IMR-90 (cell line): ENCODE measurements around the gene DKK3. TPM values are rescaled to one million over a fixed set of nuclear protein-coding genes. Genes with fewer than 3 reads are reported as not detected.

Source experiments
- ATAC-seq: fragments of 200-7000 bp; cut with Tn5 transposase; 2 replicates; pipeline ENCODE4 v1.9.1; 2020; ENCODE audit warnings: low read depth, mild to moderate bottlenecking, moderate library complexity
- BruUV-seq: library from RNA; stranded (reverse); fragments of 400-500 nt; replicated peaks from 2 replicates; lab custom pipeline; 2021; lab: Mats Ljungman, UMichigan
- CTCF ChIA-PET: fragments of 300-600 bp; formaldehyde crosslinking; extraction: SDS; loops from one replicate; lab custom pipeline; 2021; ENCODE audit warnings: antibody characterized with exemption; lab: Yijun Ruan, JAX
- POLR2A ChIA-PET: fragments of 300-600 bp; sonication (Branson Sonifier 250); formaldehyde crosslinking; loops from one replicate; lab custom pipeline; 2022; ENCODE audit warnings: antibody characterized with exemption; ENCODE audit not compliant: unreplicated experiment; lab: Charles Lee
- DNase-seq: peaks from one replicate; pipeline ENCODE4 v3.0.0; 2013
- H2AFZ ChIP-seq: replicated peaks from 2 replicates; pipeline ENCODE3; 2013; ENCODE audit warnings: low read length, mild to moderate bottlenecking; ENCODE audit not compliant: poor library complexity
- H2AK5ac ChIP-seq: 2 replicates; pipeline ENCODE4 v1.6.1; 2013; ENCODE audit warnings: low read depth, low read length, inconsistent platforms
- H2AK9ac ChIP-seq: replicated peaks from 2 replicates; pipeline ENCODE3; 2013; ENCODE audit warnings: mild to moderate bottlenecking, low read depth, low read length, moderate library complexity; ENCODE audit not compliant: poor library complexity
- H2BK120ac ChIP-seq: 2 replicates; pipeline ENCODE4 v1.6.1; 2013; ENCODE audit warnings: low read depth, low read length, inconsistent platforms
- H2BK15ac ChIP-seq: 3 replicates; pipeline ENCODE4 v1.6.1; 2013; ENCODE audit warnings: low read depth, low read length, inconsistent platforms
- H2BK20ac ChIP-seq: 2 replicates; pipeline ENCODE4 v1.6.1; 2013; ENCODE audit warnings: low read depth, mild to moderate bottlenecking, inconsistent platforms, low read length, moderate library complexity
- H2BK5ac ChIP-seq: 2 replicates; pipeline ENCODE4 v1.6.1; 2013; ENCODE audit warnings: mild to moderate bottlenecking, low read depth, low read length, inconsistent platforms; ENCODE audit not compliant: poor library complexity, severe bottlenecking
- H3K14ac ChIP-seq: replicated peaks from 2 replicates; pipeline ENCODE4 v1.6.1; 2013; ENCODE audit warnings: low read depth, low read length, inconsistent platforms
- H3K18ac ChIP-seq: 2 replicates; pipeline ENCODE4 v1.6.1; 2013; ENCODE audit warnings: low read depth, low read length, control low read depth
- H3K23ac ChIP-seq: 2 replicates; pipeline ENCODE4 v1.6.1; 2013; ENCODE audit warnings: low read depth, low read length, inconsistent platforms
- H3K27ac ChIP-seq: 2 replicates; pipeline ENCODE4 v1.5.1; 2013; ENCODE audit warnings: mild to moderate bottlenecking, control low read depth, low read length; ENCODE audit not compliant: insufficient read depth
- H3K27me3 ChIP-seq: 2 replicates; pipeline ENCODE4 v1.6.1; 2013; ENCODE audit warnings: low read length; ENCODE audit not compliant: control insufficient read depth, insufficient read depth
- H3K36me3 ChIP-seq: 2 replicates; pipeline ENCODE4 v1.6.1; 2013; ENCODE audit warnings: low read length, mixed read lengths; ENCODE audit not compliant: control insufficient read depth, insufficient read depth
- H3K4ac ChIP-seq: 2 replicates; pipeline ENCODE4 v1.6.1; 2013; ENCODE audit warnings: low read depth, low read length, inconsistent platforms
- H3K4me1 ChIP-seq: 2 replicates; pipeline ENCODE4 v1.6.1; 2013; ENCODE audit warnings: low read length, mixed read lengths; ENCODE audit not compliant: control insufficient read depth, insufficient read depth
- H3K4me2 ChIP-seq: 2 replicates; pipeline ENCODE4 v1.6.1; 2013; ENCODE audit warnings: low read depth, mild to moderate bottlenecking, control low read depth, low read length, moderate library complexity
- H3K4me3 ChIP-seq: 2 replicates; pipeline ENCODE4 v1.5.1; 2013; ENCODE audit warnings: low read depth, mild to moderate bottlenecking, control low read depth, low read length, moderate library complexity; ENCODE audit not compliant: insufficient read depth
- H3K56ac ChIP-seq: 2 replicates; pipeline ENCODE4 v1.6.1; 2013; ENCODE audit warnings: low read length, inconsistent platforms; ENCODE audit not compliant: insufficient read depth; ENCODE audit errors: extremely low read depth
- H3K79me1 ChIP-seq, 2 experiments: 2 replicates each; pipeline ENCODE4 v1.6.1; 2013; ENCODE audit warnings: low read length in 2 of 2, inconsistent platforms in 1 of 2, low read depth in 1 of 2
- H3K9ac ChIP-seq: 2 replicates; pipeline ENCODE4 v1.6.1; 2013; ENCODE audit warnings: low read depth, low read length, control low read depth
- H3K9me1 ChIP-seq: 2 replicates; pipeline ENCODE4 v1.6.1; 2013; ENCODE audit warnings: low read length, inconsistent platforms; ENCODE audit not compliant: insufficient read depth
- H3K9me3 ChIP-seq: 2 replicates; pipeline ENCODE4 v1.6.1; 2013; ENCODE audit warnings: low read length; ENCODE audit not compliant: control insufficient read depth, insufficient read depth
- H4K20me1 ChIP-seq: 2 replicates; pipeline ENCODE4 v1.6.1; 2013; ENCODE audit warnings: low read length, inconsistent platforms; ENCODE audit not compliant: insufficient read depth
- H4K5ac ChIP-seq: 2 replicates; pipeline ENCODE4 v1.6.1; 2013; ENCODE audit warnings: mild to moderate bottlenecking, low read depth, low read length, control low read depth
- H4K8ac ChIP-seq, 2 experiments: 2 replicates each; pipeline ENCODE4 v1.6.1; 2013; ENCODE audit warnings: low read depth in 2 of 2, low read length in 2 of 2, control low read depth in 1 of 2, inconsistent platforms in 1 of 2
- H4K91ac ChIP-seq: 2 replicates; pipeline ENCODE4 v1.6.1; 2013; ENCODE audit warnings: low read depth, low read length, inconsistent platforms; ENCODE audit not compliant: insufficient read depth
- BHLHE40 ChIP-seq: fragments of 150-350 bp; IDR thresholded peaks from 2 replicates; pipeline ENCODE4 v1.6.1; 2016; ENCODE audit warnings: mild to moderate bottlenecking, low read depth, low read length
- CEBPB ChIP-seq: IDR thresholded peaks from 2 replicates; pipeline ENCODE4 v1.6.1; 2012; ENCODE audit warnings: low read depth, low read length, improper control_type of control experiment
- CTCF ChIP-seq: conservative IDR thresholded peaks from 2 replicates; pipeline ENCODE4 v1.5.1; 2012; ENCODE audit warnings: mild to moderate bottlenecking, low read depth, low read length, improper control_type of control experiment
- ELK1 ChIP-seq: fragments of 150-350 bp; IDR thresholded peaks from 2 replicates; pipeline ENCODE4 v1.6.1; 2016; ENCODE audit warnings: low read depth, mild to moderate bottlenecking, low read length, moderate library complexity, borderline replicate concordance
- FOS ChIP-seq: fragments of 150-350 bp; IDR thresholded peaks from 2 replicates; pipeline ENCODE4 v1.6.1; 2016; ENCODE audit warnings: low read depth, low read length
- MAFK ChIP-seq: IDR thresholded peaks from 2 replicates; pipeline ENCODE4 v1.6.1; 2012; ENCODE audit warnings: low read depth, low read length, improper control_type of control experiment
- MAZ ChIP-seq: IDR thresholded peaks from 2 replicates; pipeline ENCODE4 v1.6.1; 2012; ENCODE audit warnings: low read depth, mild to moderate bottlenecking, low read length, improper control_type of control experiment, moderate library complexity, borderline replicate concordance
- NFE2L2 ChIP-seq: fragments of 150-350 bp; IDR thresholded peaks from 2 replicates; pipeline ENCODE4 v1.6.1; 2016; ENCODE audit warnings: low read depth, mild to moderate bottlenecking, low read length
- POLR2A ChIP-seq: IDR thresholded peaks from 2 replicates; pipeline ENCODE4 v1.6.1; 2012; ENCODE audit warnings: mild to moderate bottlenecking, low read depth, low read length
- RAD21 ChIP-seq: IDR thresholded peaks from 2 replicates; pipeline ENCODE4 v1.6.1; 2012; ENCODE audit warnings: low read length, improper control_type of control experiment
- RCOR1 ChIP-seq: IDR thresholded peaks from 2 replicates; pipeline ENCODE4 v1.6.1; 2012; ENCODE audit warnings: mild to moderate bottlenecking, low read length, improper control_type of control experiment; ENCODE audit not compliant: insufficient replicate concordance
- RFX5 ChIP-seq: IDR thresholded peaks from 2 replicates; pipeline ENCODE4 v1.8.0; 2012; ENCODE audit warnings: low read depth, mild to moderate bottlenecking, low read length, moderate library complexity
- SMC3 ChIP-seq: fragments of 150-350 bp; IDR thresholded peaks from 2 replicates; pipeline ENCODE4 v1.6.1; 2016; ENCODE audit warnings: low read depth, mild to moderate bottlenecking, antibody characterized with exemption, low read length, moderate library complexity
- USF2 ChIP-seq: fragments of 150-350 bp; IDR thresholded peaks from 2 replicates; pipeline ENCODE4 v1.6.1; 2017; ENCODE audit warnings: mild to moderate bottlenecking, antibody characterized with exemption, low read length, low read depth
- WGBS, 2 experiments: methylation state at CpG; one replicate each; pipeline versions ENCODE4 v1.1.5 to v1.1.7; 2013; ENCODE audit warnings: missing lambda C conversion rate in 2 of 2; ENCODE audit not compliant: insufficient read length in 1 of 2; ENCODE audit errors: extremely low coverage in 2 of 2; 5-methylcytosine and 5-hydroxymethylcytosine counted together
- dilution Hi-C: fragments of 300-500 bp; cut with HindIII; formaldehyde crosslinking; loops from one replicate; pipeline ENCODE4 v1.14.3; 2018; ENCODE audit warnings: low sequenced_read_pairs; ENCODE audit not compliant: unreplicated experiment
- in situ Hi-C: fragments of 300-500 bp; cut with MboI; formaldehyde crosslinking; loops from 3 replicates; pipeline ENCODE4 v1.14.3; 2019; ENCODE audit warnings: low sequenced_read_pairs, inconsistent platforms, mixed read lengths
- intact Hi-C: fragments of 100-400 bp; cut with micrococcal nuclease; formaldehyde crosslinking; loops from 2 replicates; pipeline ENCODE4 v1.10.0; 2022
- polyA plus RNA-seq, 3 experiments: library from polyadenylated mRNA; depleted of rRNA; stranded (reverse); fragments of >200 nt; gene quantifications; 2 replicates each; pipeline ENCODE4 v1.2.3, GENCODE V29; 2012; ENCODE audit warnings: low replicate concordance in 1 of 3
- total RNA-seq: library from RNA; depleted of rRNA; stranded (reverse); fragments of >200 nt; gene quantifications from 2 replicates; pipeline ENCODE4 v1.2.3, GENCODE V29; 2012

DKK3 gene
- total and polyA plus RNA-seq, 2 of the 4 experiments (the other 2 are of a cell fraction): 453 to 964 TPM

GRCh38 chr11:11963842-11964773, 44.3 kb downstream of the DKK3 start:
- ATAC-seq (no peak), DNase-seq (no peak)
- peaks cover 14% of the 10 kb centered on the region for H3K9me1 ChIP-seq
- no peak overlapping the region for H2BK15ac ChIP-seq
- H2AFZ ChIP-seq: no peak overlapping the region
- H2BK20ac ChIP-seq: no peak overlapping the region
- no peak overlapping the region for H3K18ac ChIP-seq
- no peak overlapping the region for H3K4me3 ChIP-seq
- no peak overlapping the region for H2BK5ac ChIP-seq
- no peak overlapping the region for H3K4me2 ChIP-seq
- H3K27ac ChIP-seq: no peak overlapping the region
- H3K9ac ChIP-seq: no peak overlapping the region
- no peak overlapping the region for H4K5ac ChIP-seq
- H3K79me1 ChIP-seq: peaks cover 13 to 52% of the 10 kb centered on the region in 2 experiments; a peak in 3 of 4 replicates
- H2AK5ac ChIP-seq: no peak overlapping the region
- H4K91ac ChIP-seq: no peak overlapping the region
- dilution Hi-C loops (no loop called here), in situ Hi-C loops (no loop called here), intact Hi-C loops (no loop called here)
- 0 out of 2 replicates have a peak, but pooled peaks cover 3% of the 10 kb centered on the region for H4K20me1 ChIP-seq
- H3K23ac ChIP-seq: no peak overlapping the region
- POLR2A ChIA-PET: no interaction called here
- BruUV-seq: TSS peak; percentile 93
- no peak overlapping the region for H3K56ac ChIP-seq
- H3K9me3 ChIP-seq: no peaks in the 10 kb centered on the region
- no peaks in the 10 kb centered on the region for H3K27me3 ChIP-seq
- H2AK9ac ChIP-seq: no peak overlapping the region
- H2BK120ac ChIP-seq: no peak overlapping the region
- H3K36me3 ChIP-seq: peaks cover 62% of the 10 kb centered on the region
- CTCF ChIA-PET: interaction anchor here (1.0 kb wide), 1 partner anchor 28 kb away, joined by 3 read pairs; no protein-coding TSS in a partner anchor
- whole genome bisulfite sequencing, 2 experiments: 67% methylated on average over 3 of the region's 15 CpGs; no CpG with 5 or more reads in 1 of the 2 experiments
- H3K14ac ChIP-seq: no peak overlapping the region
- no peak overlapping the region for H4K8ac ChIP-seq
- H3K4ac ChIP-seq: no peak overlapping the region
- H3K4me1 ChIP-seq: no peaks in the 10 kb centered on the region
- no peak for TF ChIP-seq BHLHE40
- TF ChIP-seq RFX5: no peak
- no peak for TF ChIP-seq CTCF
- no peak for TF ChIP-seq MAZ
- TF ChIP-seq USF2: no peak
- no peak for TF ChIP-seq RCOR1
- TF ChIP-seq CEBPB: no peak
- no peak for TF ChIP-seq POLR2A
- TF ChIP-seq ELK1: no peak
- no peak for TF ChIP-seq SMC3
- TF ChIP-seq NFE2L2: no peak
- TF ChIP-seq FOS: no peak
- TF ChIP-seq RAD21: no peak
- TF ChIP-seq MAFK: no peak
